Measurements from ENCODE around the gene IMPACT. TPM values are rescaled to one million over a fixed set of nuclear protein-coding genes. Genes with fewer than 3 reads are reported as not detected.

IMPACT gene
- 23.1 and 25.5 TPM in 2 replicates for total RNA-seq

DNA sequence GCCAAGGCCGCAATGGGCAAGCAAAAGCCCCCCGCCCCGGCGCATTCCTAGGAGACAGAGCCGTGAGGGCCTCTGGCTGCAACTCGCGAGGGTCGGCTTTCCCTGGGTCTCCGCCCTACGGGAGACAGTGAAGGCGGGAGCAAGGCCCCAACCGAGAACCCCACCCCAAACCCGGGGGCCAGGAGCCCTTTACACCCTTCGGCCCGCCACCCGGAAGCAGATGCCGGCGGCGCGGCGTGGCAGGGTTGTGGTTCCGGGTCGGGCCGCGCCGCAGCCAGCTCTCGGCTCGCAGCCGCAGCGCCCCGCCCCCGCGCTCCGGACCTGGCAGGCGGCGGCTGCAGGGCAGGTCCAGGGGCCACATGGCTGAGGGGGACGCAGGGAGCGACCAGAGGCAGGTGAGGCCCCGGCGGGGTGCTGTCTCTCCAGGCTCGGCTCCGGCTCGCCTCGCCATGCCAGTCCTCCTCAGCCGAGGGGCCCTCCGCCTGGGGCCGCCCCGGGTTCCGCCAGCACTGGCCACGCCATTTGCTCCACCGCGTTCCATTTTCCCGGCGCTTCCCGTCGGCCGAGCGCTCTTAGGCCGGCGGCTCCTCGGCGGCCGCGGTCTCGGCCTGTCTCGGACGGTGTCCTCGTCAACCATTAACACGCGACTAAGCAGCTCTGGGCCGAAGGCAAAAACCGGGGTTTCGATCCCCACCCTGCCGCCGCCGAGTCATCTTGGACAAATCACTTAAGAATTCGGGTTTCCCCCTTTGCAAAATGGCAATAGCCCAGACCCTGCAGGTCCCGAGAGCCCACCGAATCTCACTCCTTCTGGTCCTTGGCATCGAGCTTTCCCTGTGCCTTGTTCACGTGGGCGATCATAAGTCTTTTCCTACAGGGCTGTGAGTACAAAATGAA lies at the start of gene IMPACT:
Gene IMPACT, plus strand, starts transcription at position 273 of the 897 bp plus-strand sequence. Its CDS starts 87 bp downstream, at position 360.

DNA sequence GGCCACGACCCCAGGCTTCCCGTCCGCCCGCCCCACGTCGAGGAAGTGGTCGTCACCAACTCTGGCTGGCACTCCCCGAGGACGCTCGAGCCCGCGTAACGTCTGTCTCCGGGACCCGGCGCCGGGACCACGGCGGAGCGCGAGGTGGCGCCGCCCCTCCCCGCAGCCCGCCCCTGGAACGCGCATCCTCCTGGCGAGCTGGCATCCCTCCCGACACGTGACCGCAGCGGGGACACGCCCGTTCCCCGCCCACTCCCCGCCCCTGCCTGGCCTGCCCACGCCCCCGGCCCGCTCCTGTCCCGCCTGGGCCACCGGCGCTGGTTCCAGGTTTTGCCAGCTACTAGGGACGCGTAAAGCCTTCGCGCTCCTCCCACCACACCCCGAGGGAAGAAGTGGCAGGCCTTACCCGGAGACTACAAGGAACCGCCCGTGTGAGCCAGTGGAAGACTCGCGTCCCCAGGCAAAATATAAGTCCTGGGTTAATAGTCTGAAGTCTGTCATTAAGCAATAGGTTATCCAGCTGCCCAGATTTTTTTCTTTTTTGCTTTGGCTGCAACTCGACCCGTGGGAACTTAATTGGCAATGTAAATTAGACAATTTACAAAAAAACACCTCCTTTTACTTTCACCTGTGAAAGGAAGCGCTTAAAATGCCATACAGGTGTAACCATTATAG lies 28.6 kb upstream of the IMPACT start, which contains the start of gene OSBPL1A:
Gene OSBPL1A, minus strand, starts transcription at position 131 of the 675 bp plus-strand sequence. CDS start 20,291 bp downstream, outside the sequence.

GRCh38 chr18:24460388-24460787 lies 33.9 kb downstream of the IMPACT start, which contains the start of gene HRH4:
Gene HRH4, plus strand, starts transcription at chr18:24460637. Its CDS starts 92 bp downstream, at chr18:24460729.

Other genes with a start within 250 kb of the IMPACT start
- 6.5 and 9.6 TPM in 2 replicates for gene OSBPL1A, start 28.8 kb upstream of the IMPACT start, total RNA-seq
- gene HRH4, start 34.0 kb downstream of the IMPACT start, total RNA-seq: not detected in 2 replicates